Cardiac muscle cell (in vitro differentiated cells and primary cell): ENCODE data around the gene ACAD9. TPM values are rescaled to one million over a fixed set of nuclear protein-coding genes. Genes with fewer than 3 reads are reported as not detected.

Experiments
- DNase-seq, 2 donors: peaks; one replicate each; pipeline versions ENCODE4 v3.0.0 to v3.0.0-alpha.2; 2010 to 2017; ENCODE audit warnings: low read depth in 1 of 2, low spot score in 1 of 2
- H3K27ac ChIP-seq: fragments of 200-600 bp; sonication (generic); 2 replicates; pipeline ENCODE4 v1.5.1; 2016
- H3K27me3 ChIP-seq: fragments of 200-600 bp; sonication (generic); 2 replicates; pipeline ENCODE4 v1.6.0; 2016; ENCODE audit warnings: control low read depth
- H3K36me3 ChIP-seq: fragments of 200-600 bp; sonication (generic); 2 replicates; pipeline ENCODE4 v1.5.1; 2016; ENCODE audit warnings: control low read depth
- H3K4me1 ChIP-seq: fragments of 200-600 bp; sonication (generic); 2 replicates; pipeline ENCODE4 v1.8.1; 2017; ENCODE audit warnings: low read depth, mild to moderate bottlenecking, mixed run types
- H3K4me3 ChIP-seq: fragments of 200-600 bp; sonication (generic); 2 replicates; pipeline ENCODE4 v1.5.1; 2016; ENCODE audit warnings: mild to moderate bottlenecking
- H3K9me3 ChIP-seq: fragments of 200-600 bp; sonication (generic); 2 replicates; pipeline ENCODE4 v1.5.1; 2017; ENCODE audit warnings: low read depth, mild to moderate bottlenecking, control low read depth
- CTCF ChIP-seq: IDR thresholded peaks from 2 replicates; pipeline ENCODE4 v1.5.1; 2012; ENCODE audit warnings: low read depth, mild to moderate bottlenecking, low read length
- polyA plus RNA-seq: library from polyadenylated mRNA; unstranded; fragments of >200 nt; fragmentation: Nextera tagmentation; extraction: Ambion mirVana; gene quantifications from 2 replicates; pipeline ENCODE4 v1.2.1, GENCODE V29; 2016
- total RNA-seq: library from RNA; depleted of rRNA; stranded (reverse); fragments of >200 nt; gene quantifications from 2 replicates; pipeline ENCODE4 v1.2.3, GENCODE V29; 2016

The ACAD9 gene
- total and polyA plus RNA-seq, 2 experiments from 2014 or later: 44.5 to 61.2 TPM

- H3K27me3 ChIP-seq: no peaks in the 10 kb centered on the region
- H3K4me1 ChIP-seq: no peaks in the 10 kb centered on the region
- no peak for DNase-seq
- no peak overlapping the region for H3K4me3 ChIP-seq
- no peaks in the 10 kb centered on the region for H3K9me3 ChIP-seq
- no peaks in the 10 kb centered on the region for H3K36me3 ChIP-seq
- TF ChIP-seq CTCF: no peak
- H3K27ac ChIP-seq: no peak overlapping the region
Observed at GRCh38 chr3:128872744-128873143, 6.7 kb upstream of the ACAD9 start.

- DNase-seq: no peak
- Histone ChIP-seq H3K27ac (no peak overlapping the region), H3K9me3 (no peaks in the 10 kb centered on the region), H3K27me3 (no peaks in the 10 kb centered on the region), H3K4me1 (peaks cover 1% of the 10 kb centered on the region), H3K4me3 (no peak overlapping the region), H3K36me3 (no peaks in the 10 kb centered on the region)
- no peak for TF ChIP-seq CTCF
Observed at GRCh38 chr3:128873244-128874022, 6.0 kb upstream of the ACAD9 start.

- DNase-seq: no peak
- no peaks in the 10 kb centered on the region for H3K27me3 ChIP-seq
- H3K27ac ChIP-seq: no peak overlapping the region
- no peaks in the 10 kb centered on the region for H3K36me3 ChIP-seq
- H3K9me3 ChIP-seq: no peaks in the 10 kb centered on the region
- no peak overlapping the region for H3K4me3 ChIP-seq
- H3K4me1 ChIP-seq: peaks cover 7% of the 10 kb centered on the region
- no peak for TF ChIP-seq CTCF
Observed at GRCh38 chr3:128874481-128875180, 4.8 kb upstream of the ACAD9 start.

- no peaks in the 10 kb centered on the region for H3K36me3 ChIP-seq
- peak; percentile 25 to 55 for DNase-seq
- no peaks in the 10 kb centered on the region for H3K9me3 ChIP-seq
- no peak overlapping the region for H3K4me3 ChIP-seq
- H3K27me3 ChIP-seq: no peaks in the 10 kb centered on the region
- no peak overlapping the region for H3K27ac ChIP-seq
- peaks cover 7% of the 10 kb centered on the region for H3K4me1 ChIP-seq
- peak; percentile 48 for TF ChIP-seq CTCF
Observed at GRCh38 chr3:128875556-128876120, 3.8 kb upstream of the ACAD9 start.

- no peaks in the 10 kb centered on the region for H3K36me3 ChIP-seq
- no peaks in the 10 kb centered on the region for H3K27me3 ChIP-seq
- H3K9me3 ChIP-seq: no peaks in the 10 kb centered on the region
- peaks cover 7% of the 10 kb centered on the region for H3K4me1 ChIP-seq
- H3K27ac ChIP-seq: peak overlapping the region; percentile 99
- H3K4me3 ChIP-seq: peak overlapping the region; percentile 69
- TF ChIP-seq CTCF: no peak
- no peak for DNase-seq
Observed at GRCh38 chr3:128878011-128878457, 1.4 kb upstream of the ACAD9 start.
